CD4-positive, alpha-beta T cell treated with Interleukin-4 for 1 hour (primary cell): ENCODE data around the gene KIRREL3.

Experiments
- DNase-seq, 2 donors: peaks; one replicate each; pipeline ENCODE4 v3.0.0-alpha.2; 2020 to 2022

The KIRREL3 gene

GRCh38 chr11:126658306-126659056 lies 342.1 kb downstream of the KIRREL3 start:
- DNase-seq: no peak

- no peak for DNase-seq
Measured at GRCh38 chr11:126655807-126656128, 344.8 kb downstream of the KIRREL3 start.

DNA sequence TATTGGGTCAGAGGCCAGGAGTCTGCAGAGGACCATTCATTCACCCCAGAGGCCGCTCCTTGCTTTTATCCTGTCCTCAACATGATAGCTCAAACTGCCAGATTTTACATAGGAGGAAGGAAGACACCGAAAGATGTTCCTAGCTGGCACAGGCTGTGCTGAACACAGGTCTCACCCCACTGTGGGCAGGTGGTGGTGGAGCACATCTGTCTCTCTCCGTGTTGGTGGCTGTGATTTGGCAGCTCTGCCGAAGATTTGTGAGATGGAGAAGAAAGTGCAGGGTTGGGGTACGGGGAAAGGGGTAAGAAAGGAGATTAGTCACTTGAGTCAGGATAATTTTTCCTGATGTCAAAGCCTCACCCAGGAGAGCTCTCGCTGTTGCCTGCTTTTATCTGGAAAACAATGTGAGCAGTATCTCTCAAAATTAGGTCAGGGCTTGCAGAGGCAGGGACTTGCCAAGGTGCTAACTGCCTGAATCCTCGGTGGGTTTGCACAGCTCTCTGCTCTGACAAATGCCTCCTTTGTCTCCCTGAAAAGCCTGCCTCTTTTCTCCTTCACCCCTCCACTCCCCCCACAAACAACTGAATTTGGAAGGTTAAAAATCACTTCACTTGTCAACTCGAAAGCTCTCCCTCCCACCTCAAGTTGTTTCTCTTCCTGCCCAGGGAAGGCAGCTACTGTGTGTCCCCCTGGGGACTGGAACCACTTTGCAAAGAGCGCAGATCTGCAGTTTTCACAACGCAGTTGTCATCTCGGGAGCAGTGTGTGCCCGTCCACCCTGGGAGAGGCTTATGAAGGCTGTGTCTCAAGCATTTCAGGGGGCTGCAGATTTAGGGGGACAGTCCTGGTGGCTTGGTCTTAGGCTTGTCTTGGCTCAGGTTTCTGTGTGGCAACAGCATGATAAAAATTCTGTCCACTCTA lies 345.4 kb downstream of the KIRREL3 start:
- DNase-seq: no peak

GRCh38 chr11:126653040-126653439 lies 347.5 kb downstream of the KIRREL3 start:
- DNase-seq: no peak

DNA sequence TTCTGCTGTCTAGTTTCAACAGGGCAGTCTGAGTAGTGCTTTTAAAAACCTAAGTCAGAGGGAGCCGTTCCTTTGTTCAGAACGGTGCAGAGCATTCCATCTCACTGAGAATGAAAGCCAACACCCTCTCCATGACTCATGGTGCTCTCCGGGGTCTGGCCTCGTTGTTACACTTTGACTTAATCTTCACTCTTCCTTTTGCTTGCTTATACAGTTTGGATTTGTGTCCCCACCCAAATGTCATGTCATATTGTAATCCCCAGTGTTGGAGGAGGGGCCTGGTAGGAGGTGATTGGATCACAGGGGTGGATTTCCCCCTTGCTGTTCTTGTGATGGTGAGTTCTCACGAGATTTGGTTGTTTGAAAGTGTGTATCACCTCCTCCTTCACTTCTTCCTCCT lies 352.8 kb downstream of the KIRREL3 start:
- no peak for DNase-seq

GRCh38 chr11:126646701-126647557 lies 353.6 kb downstream of the KIRREL3 start:
- no peak for DNase-seq

- no peak for DNase-seq
Measured at GRCh38 chr11:126645186-126645585, 355.4 kb downstream of the KIRREL3 start.

GRCh38 chr11:126640186-126640585 lies 360.4 kb downstream of the KIRREL3 start:
- no peak for DNase-seq

DNA sequence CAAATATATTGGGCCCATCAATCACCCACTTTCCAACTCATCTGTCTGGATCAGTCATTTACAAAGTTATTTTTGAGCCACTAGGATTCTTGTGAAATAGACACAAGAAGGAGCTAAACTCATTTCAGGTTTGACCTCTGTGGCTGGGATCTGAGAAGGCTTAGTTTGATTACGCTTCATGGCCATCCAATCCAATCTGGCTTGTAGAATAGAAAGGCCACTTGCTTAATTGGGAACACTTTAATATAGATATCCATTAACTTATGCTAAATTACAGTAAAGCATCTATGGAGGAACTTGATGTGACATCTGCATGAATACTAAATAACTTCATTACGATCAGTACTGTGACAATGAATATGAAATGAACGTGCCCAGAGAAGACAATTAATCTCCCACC lies 360.9 kb downstream of the KIRREL3 start:
- DNase-seq: no peak

GRCh38 chr11:126638648-126639047 lies 361.9 kb downstream of the KIRREL3 start:
- DNase-seq: no peak

- no peak for DNase-seq
Measured at GRCh38 chr11:126637795-126638175, 362.8 kb downstream of the KIRREL3 start.

DNA sequence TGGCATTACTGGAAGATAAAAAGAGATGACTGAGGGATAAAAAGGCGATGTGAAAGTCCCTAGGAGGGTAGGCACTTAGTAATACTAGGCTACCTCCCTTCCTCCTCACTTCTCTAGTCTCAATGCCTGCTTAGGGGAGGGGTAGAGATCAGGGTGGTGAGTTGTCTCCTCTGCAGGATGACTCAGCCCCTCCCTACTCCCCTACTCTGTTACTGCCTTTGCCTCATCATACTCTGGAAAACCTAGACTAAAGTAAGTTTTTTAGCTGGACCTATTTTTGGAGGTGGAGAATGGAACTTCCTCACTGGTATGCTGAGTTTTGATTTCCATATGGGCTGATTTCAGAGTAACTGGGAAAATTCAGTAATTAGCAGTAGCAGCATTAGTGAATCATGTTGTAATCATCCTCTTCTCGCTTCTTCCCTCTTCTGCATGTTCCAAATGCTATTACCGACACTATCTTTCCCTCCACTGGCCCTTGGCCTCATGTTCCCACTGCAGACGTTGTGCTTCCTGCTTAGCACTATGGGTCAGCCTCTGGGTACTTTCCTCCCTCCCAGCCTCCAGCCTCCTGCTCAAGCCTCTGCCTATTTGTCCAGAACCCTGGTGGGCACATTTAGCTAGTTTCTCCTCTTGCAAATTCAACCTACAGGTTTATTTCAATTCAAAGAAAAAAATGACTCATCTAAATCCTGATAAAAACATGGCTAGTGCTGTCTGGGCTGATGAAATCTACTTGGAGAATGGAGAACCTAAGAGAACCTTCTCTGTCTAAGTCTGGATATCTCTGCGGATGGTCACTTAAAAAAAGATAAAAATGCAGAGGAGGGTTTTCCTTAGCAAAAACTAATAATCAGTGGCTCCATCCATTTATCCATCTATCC lies 363.4 kb downstream of the KIRREL3 start:
- no peak for DNase-seq

DNA sequence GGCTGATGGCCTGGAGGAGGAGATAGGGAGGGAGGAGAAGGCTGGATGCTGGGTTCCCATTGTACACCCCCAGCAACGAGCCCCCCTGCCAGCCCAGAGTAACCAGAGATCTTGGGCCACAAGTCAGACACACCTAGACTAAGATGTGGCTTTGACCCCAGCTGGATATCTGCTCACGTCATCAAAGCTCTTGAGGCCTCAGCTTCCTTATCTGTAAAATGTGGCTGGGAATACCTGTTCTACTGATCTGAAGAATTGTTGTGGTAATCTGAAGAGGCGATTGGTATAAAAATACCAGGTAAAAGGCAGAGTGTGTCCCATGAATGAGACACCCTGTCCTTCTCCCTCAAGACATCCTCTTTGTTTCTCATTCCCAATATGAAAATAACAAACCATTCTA lies 365.1 kb downstream of the KIRREL3 start:
- no peak for DNase-seq

DNA sequence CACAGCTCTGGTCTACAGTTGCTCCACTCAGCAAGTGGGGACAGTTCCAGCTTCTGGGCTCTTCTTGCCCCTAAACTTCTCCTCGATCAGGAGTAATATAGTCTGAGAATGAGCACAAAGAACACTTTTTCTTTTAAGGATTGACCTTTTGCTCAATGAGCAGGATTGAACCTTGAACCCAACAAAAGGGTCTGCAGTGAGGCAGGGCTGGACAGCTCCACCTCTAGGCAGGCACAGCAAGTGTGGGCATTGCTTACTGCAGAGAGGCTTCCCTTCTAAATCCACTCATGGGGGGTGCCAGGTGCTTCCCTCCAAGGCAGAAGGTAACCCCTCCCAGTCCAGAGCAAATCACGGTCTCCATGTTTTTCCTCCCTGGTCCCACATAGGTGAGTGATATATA lies 365.6 kb downstream of the KIRREL3 start:
- no peak for DNase-seq

- no peak for DNase-seq
Measured at GRCh38 chr11:126633330-126633729, 367.2 kb downstream of the KIRREL3 start.

DNA sequence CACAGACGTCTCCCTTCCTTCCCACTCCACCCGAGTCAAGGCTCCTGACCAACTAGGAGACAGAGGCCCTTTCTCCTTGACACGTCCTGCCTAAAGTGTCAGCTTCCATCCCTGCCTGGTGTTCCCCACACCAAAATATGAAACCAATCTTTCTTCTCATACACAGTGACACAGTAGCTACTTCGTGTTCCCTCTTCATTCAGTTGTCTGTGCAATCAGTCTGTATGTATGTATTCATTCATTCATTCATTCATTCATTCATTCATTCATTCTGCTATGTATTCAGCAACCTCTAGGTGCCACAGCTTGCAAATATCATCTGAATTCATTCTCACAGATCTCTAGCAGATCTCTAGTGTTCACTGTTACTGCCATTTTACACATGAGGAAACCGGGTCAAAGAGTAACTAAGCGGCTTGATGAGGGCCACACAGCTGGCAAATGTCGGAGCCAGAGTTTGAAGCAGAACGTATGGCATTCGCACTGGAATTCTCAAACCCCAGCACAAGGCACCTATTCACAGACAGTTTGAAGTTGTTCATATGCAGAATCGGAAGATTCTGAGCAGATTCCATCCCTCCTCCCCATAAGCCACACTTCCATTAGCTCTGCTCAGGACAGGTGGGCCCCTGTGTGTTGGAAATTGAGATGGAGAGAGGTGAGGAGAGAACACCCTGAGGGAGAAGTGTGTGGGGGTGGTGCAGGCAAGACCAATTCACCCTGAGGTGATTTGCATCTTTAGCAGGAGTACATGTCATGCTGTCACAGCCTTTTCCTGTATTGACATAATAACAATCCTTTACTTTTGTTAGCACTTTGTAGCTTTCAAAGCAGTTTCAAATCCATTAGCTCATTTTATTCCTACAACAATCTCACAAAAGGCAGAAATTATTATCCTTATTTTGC lies 369.4 kb downstream of the KIRREL3 start:
- no peak for DNase-seq

DNA sequence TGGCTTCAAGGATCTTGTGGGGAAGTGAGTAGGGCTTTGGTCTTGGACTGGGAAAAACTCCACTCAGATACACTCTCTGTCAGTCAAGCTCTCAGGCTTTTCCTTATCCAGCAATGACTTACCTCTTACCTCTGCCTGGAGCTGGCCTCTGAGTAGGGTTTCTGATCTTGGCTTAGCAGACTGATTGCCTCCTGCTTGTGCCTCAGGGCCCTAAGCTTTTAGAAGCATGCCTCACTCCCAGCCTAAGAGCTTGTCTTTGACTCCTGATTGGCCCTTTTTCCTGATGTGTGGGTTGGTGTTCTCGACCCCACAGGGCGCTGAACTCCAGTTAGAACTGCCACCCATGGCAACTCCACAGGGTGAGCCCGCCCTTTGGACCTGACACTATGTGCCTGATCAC lies 370.1 kb downstream of the KIRREL3 start:
- DNase-seq: no peak

GRCh38 chr11:126628790-126629621 lies 371.6 kb downstream of the KIRREL3 start:
- no peak for DNase-seq

- DNase-seq: no peak
Measured at GRCh38 chr11:126628450-126628789, 372.1 kb downstream of the KIRREL3 start.

DNA sequence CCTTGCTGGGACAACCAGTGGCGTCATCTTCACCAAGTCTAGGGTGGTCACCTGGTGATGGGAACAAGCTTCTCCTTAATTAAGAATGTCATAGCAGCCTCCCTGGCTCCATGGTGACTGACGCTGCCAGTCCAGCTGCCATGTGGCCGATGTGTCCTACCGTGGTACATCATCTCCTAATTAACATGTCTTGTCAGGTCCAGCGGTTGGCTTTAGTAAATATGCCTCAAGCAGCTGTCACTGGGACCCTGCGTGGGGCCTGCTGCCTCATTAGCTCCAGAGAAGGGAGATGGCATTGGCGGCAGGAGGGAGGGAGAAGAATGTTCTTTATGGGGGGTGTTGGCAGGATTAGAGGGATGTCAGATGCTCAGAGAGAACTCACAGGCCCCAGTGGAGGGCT lies 373.1 kb downstream of the KIRREL3 start:
- no peak for DNase-seq
